ENCODE data around the gene KCNQ5.

The KCNQ5 gene

GRCh38 chr6:72876256-72876655 lies 254.4 kb downstream of the KCNQ5 start:
- Histone ChIP-seq H4K8ac (ENCODE audit: low read depth, low read length) (no peak overlapping the region), H3K4me1 (ENCODE audit: control insufficient read depth in 2 of 2, insufficient read depth in 1 of 2, low read depth in 1 of 2, low read length in 2 of 2) (no peaks in the 10 kb centered on the region), H3K4me3 (ENCODE audit: low read length in 2 of 2) (no peak overlapping the region), H2AK5ac (ENCODE audit: low read depth, low read length) (no peak overlapping the region), H3K79me1 (ENCODE audit: low read depth, low read length) (no peaks in the 10 kb centered on the region), H2BK5ac (ENCODE audit: low read length) (no peak overlapping the region), H4K91ac (ENCODE audit: low read depth, low read length, poor library complexity) (no peak overlapping the region), H3K36me3 (replicated peaks in 1 of 2; ENCODE audit: control insufficient read depth in 2 of 2, insufficient read depth in 2 of 2, low read length in 2 of 2) (no peaks in the 10 kb centered on the region), H2BK120ac (ENCODE audit: low read depth, low read length) (no peak overlapping the region), H2BK15ac (ENCODE audit: low read length) (no peak overlapping the region), H2BK12ac (ENCODE audit: low read length) (no peak overlapping the region), H3K4me2 (ENCODE audit: insufficient read depth, low read length, poor library complexity, severe bottlenecking) (no peak overlapping the region), H3K4ac (ENCODE audit: low read length) (no peak overlapping the region), H3K23ac (ENCODE audit: low read depth, low read length, poor library complexity) (no peak overlapping the region), H3K18ac (ENCODE audit: low read length) (no peak overlapping the region), H3K9me3 (replicated peaks in 1 of 2; ENCODE audit: control insufficient read depth in 2 of 2, insufficient read depth in 1 of 2, low read depth in 1 of 2, low read length in 2 of 2) (no peaks in the 10 kb centered on the region), H2AFZ (ENCODE audit: low read length) (no peak overlapping the region), H3K14ac (ENCODE audit: low read length) (no peak overlapping the region), H3K27ac (replicated peaks; ENCODE audit: low read length) (no peak overlapping the region), H3K27me3 (ENCODE audit: control insufficient read depth in 3 of 3, insufficient read depth in 3 of 3, low read depth in 1 of 3, low read length in 3 of 3) (no peaks in the 10 kb centered on the region), H3K9ac (ENCODE audit: low read depth, low read length, poor library complexity) (no peak overlapping the region)
- DNase-seq (ENCODE audit: low spot score), result no peak

DNA sequence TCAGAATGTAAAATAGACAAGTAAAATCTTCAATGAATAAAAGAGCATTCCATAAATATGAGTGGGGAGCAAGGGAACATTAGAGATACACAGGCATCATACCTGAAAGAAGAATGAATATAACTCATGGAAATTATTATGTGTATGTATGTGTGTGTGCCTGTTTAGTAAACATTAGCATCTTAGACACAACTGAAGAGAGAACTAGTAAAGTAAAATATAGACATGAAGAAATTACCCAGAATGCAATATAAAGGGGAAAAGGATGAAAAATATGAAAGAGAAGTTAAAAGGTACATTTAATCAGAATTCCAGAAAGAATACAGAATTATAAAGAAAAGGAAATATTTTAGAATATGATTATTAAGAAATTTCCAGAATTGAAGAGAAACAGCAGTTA lies 264.3 kb downstream of the KCNQ5 start:
- Histone ChIP-seq H3K4me2 (ENCODE audit: insufficient read depth, low read length, poor library complexity, severe bottlenecking) (no peak overlapping the region), H3K9ac (ENCODE audit: low read depth, low read length, poor library complexity) (no peak overlapping the region), H2BK12ac (ENCODE audit: low read length) (no peak overlapping the region), H3K4me3 (ENCODE audit: low read length in 2 of 2) (no peak overlapping the region), H3K9me3 (replicated peaks in 1 of 2; ENCODE audit: control insufficient read depth in 2 of 2, insufficient read depth in 1 of 2, low read depth in 1 of 2, low read length in 2 of 2) (no peaks in the 10 kb centered on the region), H3K27me3 (ENCODE audit: control insufficient read depth in 3 of 3, insufficient read depth in 3 of 3, low read depth in 1 of 3, low read length in 3 of 3) (no peaks in the 10 kb centered on the region), H3K4me1 (ENCODE audit: control insufficient read depth in 2 of 2, insufficient read depth in 1 of 2, low read depth in 1 of 2, low read length in 2 of 2) (no peaks in the 10 kb centered on the region), H2AK5ac (ENCODE audit: low read depth, low read length) (no peak overlapping the region), H3K36me3 (replicated peaks in 1 of 2; ENCODE audit: control insufficient read depth in 2 of 2, insufficient read depth in 2 of 2, low read length in 2 of 2) (no peaks in the 10 kb centered on the region), H3K79me1 (ENCODE audit: low read depth, low read length) (no peaks in the 10 kb centered on the region), H3K14ac (ENCODE audit: low read length) (no peak overlapping the region), H2AFZ (ENCODE audit: low read length) (no peak overlapping the region), H3K4ac (ENCODE audit: low read length) (no peak overlapping the region), H3K27ac (replicated peaks; ENCODE audit: low read length) (no peak overlapping the region), H2BK5ac (ENCODE audit: low read length) (no peak overlapping the region), H2BK120ac (ENCODE audit: low read depth, low read length) (no peak overlapping the region), H3K18ac (ENCODE audit: low read length) (no peak overlapping the region), H2BK15ac (ENCODE audit: low read length) (no peak overlapping the region), H3K23ac (ENCODE audit: low read depth, low read length, poor library complexity) (no peak overlapping the region), H4K8ac (ENCODE audit: low read depth, low read length) (no peak overlapping the region), H4K91ac (ENCODE audit: low read depth, low read length, poor library complexity) (no peak overlapping the region)
- DNase-seq (ENCODE audit: low spot score), result no peak

- no CpG with 5 or more reads among the region's 1 CpG for WGBS, 2 donors (ENCODE audit: extremely low coverage in 2 of 2, insufficient read length in 2 of 2, insufficient replicate concordance in 1 of 2)
- no peak overlapping the region for H3K4me2 ChIP-seq (ENCODE audit: insufficient read depth, low read length, poor library complexity, severe bottlenecking)
- no peak for DNase-seq (ENCODE audit: low spot score)
Observed at GRCh38 chr6:72890233-72890632, 268.4 kb downstream of the KCNQ5 start.

DNA sequence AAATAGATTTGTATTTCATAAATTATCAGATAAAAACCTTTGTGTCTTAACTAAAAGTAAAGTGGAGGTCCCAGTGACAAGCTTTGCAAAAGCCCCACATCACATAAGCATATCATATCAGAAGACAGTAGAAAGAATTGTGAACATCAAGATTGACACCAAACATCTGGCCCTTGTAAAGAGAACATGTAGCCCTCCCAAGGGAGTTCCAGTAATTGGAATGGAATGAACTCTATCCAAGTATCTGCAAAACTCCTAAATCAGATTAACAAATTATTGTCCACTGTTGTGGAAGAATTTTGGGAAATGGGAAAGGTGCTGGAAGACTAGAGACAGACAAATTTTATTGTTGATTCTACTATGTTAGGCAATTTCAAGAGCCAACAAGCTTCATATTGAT lies 268.8 kb downstream of the KCNQ5 start:
- no peak overlapping the region for H2BK120ac ChIP-seq (ENCODE audit: low read depth, low read length)
- H3K4me1 ChIP-seq (ENCODE audit: control insufficient read depth in 2 of 2, insufficient read depth in 1 of 2, low read depth in 1 of 2, low read length in 2 of 2), result no peaks in the 10 kb centered on the region
- H4K91ac ChIP-seq (ENCODE audit: low read depth, low read length, poor library complexity), result no peak overlapping the region
- H2BK15ac ChIP-seq (ENCODE audit: low read length), result no peak overlapping the region
- no peak overlapping the region for H2BK12ac ChIP-seq (ENCODE audit: low read length)
- no peak overlapping the region for H3K4ac ChIP-seq (ENCODE audit: low read length)
- no peaks in the 10 kb centered on the region for H3K79me1 ChIP-seq (ENCODE audit: low read depth, low read length)
- no peak overlapping the region for H3K4me2 ChIP-seq (ENCODE audit: insufficient read depth, low read length, poor library complexity, severe bottlenecking)
- H3K4me3 ChIP-seq (ENCODE audit: low read length in 2 of 2), result no peak overlapping the region
- H2AK5ac ChIP-seq (ENCODE audit: low read depth, low read length), result no peak overlapping the region
- H3K9ac ChIP-seq (ENCODE audit: low read depth, low read length, poor library complexity), result no peak overlapping the region
- H3K27ac ChIP-seq (replicated peaks; ENCODE audit: low read length), result no peak overlapping the region
- H2BK5ac ChIP-seq (ENCODE audit: low read length), result no peak overlapping the region
- H3K18ac ChIP-seq (ENCODE audit: low read length), result no peak overlapping the region
- H3K9me3 ChIP-seq (replicated peaks in 1 of 2; ENCODE audit: control insufficient read depth in 2 of 2, insufficient read depth in 1 of 2, low read depth in 1 of 2, low read length in 2 of 2), result no peaks in the 10 kb centered on the region
- no peak for DNase-seq (ENCODE audit: low spot score)
- H3K27me3 ChIP-seq (ENCODE audit: control insufficient read depth in 3 of 3, insufficient read depth in 3 of 3, low read depth in 1 of 3, low read length in 3 of 3), result no peaks in the 10 kb centered on the region
- H4K8ac ChIP-seq (ENCODE audit: low read depth, low read length), result no peak overlapping the region
- no peaks in the 10 kb centered on the region for H3K36me3 ChIP-seq (replicated peaks in 1 of 2; ENCODE audit: control insufficient read depth in 2 of 2, insufficient read depth in 2 of 2, low read length in 2 of 2)
- no peak overlapping the region for H3K14ac ChIP-seq (ENCODE audit: low read length)
- H2AFZ ChIP-seq (ENCODE audit: low read length), result no peak overlapping the region
- no peak overlapping the region for H3K23ac ChIP-seq (ENCODE audit: low read depth, low read length, poor library complexity)

More at GRCh38 chr6:72890233-72890632, 268.4 kb downstream of the KCNQ5 start:
- Histone ChIP-seq H3K4me1 (ENCODE audit: control insufficient read depth in 2 of 2, insufficient read depth in 1 of 2, low read depth in 1 of 2, low read length in 2 of 2) (no peaks in the 10 kb centered on the region), H2AK5ac (ENCODE audit: low read depth, low read length) (no peak overlapping the region), H3K14ac (ENCODE audit: low read length) (no peak overlapping the region), H3K18ac (ENCODE audit: low read length) (no peak overlapping the region), H3K36me3 (replicated peaks in 1 of 2; ENCODE audit: control insufficient read depth in 2 of 2, insufficient read depth in 2 of 2, low read length in 2 of 2) (no peaks in the 10 kb centered on the region), H3K4ac (ENCODE audit: low read length) (no peak overlapping the region), H2BK15ac (ENCODE audit: low read length) (no peak overlapping the region), H3K9me3 (replicated peaks in 1 of 2; ENCODE audit: control insufficient read depth in 2 of 2, insufficient read depth in 1 of 2, low read depth in 1 of 2, low read length in 2 of 2) (no peaks in the 10 kb centered on the region), H4K8ac (ENCODE audit: low read depth, low read length) (no peak overlapping the region), H3K27ac (replicated peaks; ENCODE audit: low read length) (no peak overlapping the region), H3K27me3 (ENCODE audit: control insufficient read depth in 3 of 3, insufficient read depth in 3 of 3, low read depth in 1 of 3, low read length in 3 of 3) (no peaks in the 10 kb centered on the region), H2BK120ac (ENCODE audit: low read depth, low read length) (no peak overlapping the region), H3K23ac (ENCODE audit: low read depth, low read length, poor library complexity) (no peak overlapping the region), H4K91ac (ENCODE audit: low read depth, low read length, poor library complexity) (no peak overlapping the region), H2BK5ac (ENCODE audit: low read length) (no peak overlapping the region), H2BK12ac (ENCODE audit: low read length) (no peak overlapping the region), H2AFZ (ENCODE audit: low read length) (no peak overlapping the region), H3K4me3 (ENCODE audit: low read length in 2 of 2) (no peak overlapping the region), H3K79me1 (ENCODE audit: low read depth, low read length) (no peaks in the 10 kb centered on the region), H3K9ac (ENCODE audit: low read depth, low read length, poor library complexity) (no peak overlapping the region)
